Muscle of arm (tissue), 14 donors: Measurements from ENCODE around the gene OR2L3. TPM values are rescaled to one million over a fixed set of nuclear protein-coding genes. Genes with fewer than 3 reads are reported as not detected.
"Not testable (repeated sequence)": the region's sequence is repeated elsewhere in the genome, so short reads cannot be mapped to it uniquely, and the experiment has no call there.

ENCODE experiments used
- DNase-seq: peaks from one replicate; pipeline ENCODE4 v3.0.0-alpha.2; 2013
- long read RNA-seq, 11 donors: transcript quantifications; one replicate each; lab custom pipeline, GENCODE V29; 2026
- polyA plus RNA-seq, 12 donors: library from polyadenylated mRNA; unstranded; fragments of 120-200 nt; gene quantifications; one replicate each; pipeline ENCODE4 v1.2.1, GENCODE V29; 2013; ENCODE audit not compliant: insufficient read length in 12 of 12

Gene OR2L3, protein sequence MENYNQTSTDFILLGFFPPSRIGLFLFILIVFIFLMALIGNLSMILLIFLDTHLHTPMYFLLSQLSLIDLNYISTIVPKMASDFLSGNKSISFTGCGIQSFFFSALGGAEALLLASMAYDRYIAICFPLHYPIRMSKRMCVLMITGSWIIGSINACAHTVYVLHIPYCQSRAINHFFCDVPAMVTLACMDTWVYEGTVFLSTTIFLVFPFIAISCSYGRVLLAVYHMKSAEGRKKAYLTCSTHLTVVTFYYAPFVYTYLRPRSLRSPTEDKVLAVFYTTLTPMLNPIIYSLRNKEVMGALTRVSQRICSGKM
- not detected for polyA plus RNA-seq
- long read RNA-seq, donor 1 = 0 reads
- long read RNA-seq, donor 2 = 0 reads
- long read RNA-seq, donor 3 = 0 reads
- long read RNA-seq, donor 4 = 0 reads
- long read RNA-seq, donor 5 = 0 reads
- long read RNA-seq, donor 6 = 0 reads
- long read RNA-seq, donor 7 = 0 reads
- long read RNA-seq, donor 8 = 0 reads
- long read RNA-seq, donor 9 = 0 reads
- long read RNA-seq, donor 10 = 0 reads
- long read RNA-seq, donor 11 = 0 reads

DNA sequence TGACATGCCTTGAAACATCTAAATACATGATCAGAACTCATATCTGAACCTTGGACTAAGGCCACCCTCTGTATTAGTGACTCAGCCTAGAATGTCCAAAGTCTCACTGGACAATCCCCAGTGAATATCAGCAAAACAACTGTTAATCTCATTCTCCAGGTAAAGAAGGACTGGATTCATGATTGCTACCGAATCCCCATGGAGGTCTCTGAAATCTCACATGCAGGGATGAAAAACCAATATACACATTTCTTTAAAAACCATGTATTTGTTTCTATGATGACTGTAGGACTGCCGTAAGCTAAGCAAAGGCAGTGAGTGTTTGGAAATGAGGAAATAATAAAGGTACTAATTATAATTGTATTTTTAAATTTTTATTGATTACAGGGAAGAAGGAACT is at the start of gene OR2L3:
OR2L3 (plus strand) TSS at position 301 of the 400 bp plus-strand sequence. CDS start 13,846 bp downstream, outside the sequence.
- no peak for DNase-seq

DNA sequence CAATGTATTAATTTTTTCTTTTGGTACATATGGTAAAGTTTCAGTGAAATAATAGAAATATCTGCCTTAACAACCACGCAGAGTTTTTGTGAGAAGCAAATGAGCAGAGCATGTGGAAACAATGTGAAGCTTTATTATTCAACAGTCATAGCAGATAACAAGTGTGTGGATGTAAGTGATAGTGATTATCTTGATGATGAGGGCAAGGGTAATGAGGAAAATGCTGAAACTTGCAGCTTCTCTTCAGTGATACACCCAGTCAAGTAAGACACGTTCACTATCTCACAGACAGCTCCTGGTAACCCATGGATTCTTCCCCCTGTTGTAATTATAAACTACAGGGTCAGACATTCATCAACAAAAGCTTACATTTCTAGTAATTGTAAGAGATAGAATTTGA is 47.8 kb upstream of the OR2L3 start:
- DNase-seq = no peak

DNA sequence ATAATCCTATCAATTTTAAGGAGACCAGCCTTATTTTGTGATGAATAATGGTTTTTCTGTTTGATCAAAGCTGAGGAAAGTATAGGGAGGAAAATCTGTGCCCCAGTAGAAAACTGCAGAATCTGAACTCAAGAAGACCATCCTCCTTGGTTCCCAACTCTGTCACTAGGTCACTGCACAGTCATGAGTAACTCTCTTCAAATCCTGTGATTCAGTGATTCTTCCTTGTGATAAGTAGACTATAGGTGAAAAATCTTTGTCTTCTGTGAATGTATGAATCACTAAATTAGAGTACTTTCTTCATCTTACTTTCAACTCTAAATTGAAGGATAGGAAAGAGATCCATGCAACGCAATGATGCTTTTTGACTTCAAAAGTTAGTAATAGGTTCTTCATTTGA is 46.5 kb upstream of the OR2L3 start:
- DNase-seq = no peak

DNA sequence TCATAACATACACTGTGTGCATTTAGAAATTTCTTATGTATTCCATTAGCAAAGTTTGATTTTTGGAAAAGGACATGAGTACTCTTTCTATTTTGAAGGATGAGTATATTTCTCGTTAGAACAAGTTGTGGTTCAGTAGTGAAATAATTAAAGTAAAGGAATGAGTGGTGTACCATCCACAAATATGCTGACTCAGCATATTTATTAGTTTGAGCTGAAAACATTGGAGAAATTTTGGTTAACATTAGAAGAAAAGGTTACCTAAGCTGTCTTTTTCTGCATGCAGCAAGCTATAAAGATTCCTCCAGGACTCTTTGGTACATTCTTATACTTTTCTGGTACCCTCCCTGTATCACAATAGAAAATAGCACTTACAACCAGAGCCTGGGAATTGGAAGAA is 38.9 kb upstream of the OR2L3 start:
- no peak for DNase-seq

DNA sequence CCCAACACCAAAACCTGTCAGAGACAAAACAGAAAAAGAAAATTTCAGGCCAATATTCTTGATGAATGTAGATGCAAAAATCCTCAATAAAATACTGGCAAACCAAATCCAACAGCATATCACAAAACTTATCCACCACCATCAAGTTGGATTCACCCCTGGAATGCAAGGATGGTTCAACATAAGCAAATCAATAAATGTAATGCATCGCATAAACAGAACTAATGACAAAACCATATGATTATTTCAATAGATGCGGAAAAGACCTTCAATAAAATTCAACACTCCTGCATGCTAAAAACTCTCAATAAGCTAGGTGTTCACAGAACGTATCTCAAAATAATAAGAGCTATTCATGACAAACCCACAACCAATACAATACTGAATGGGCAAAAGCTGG is 37.0 kb upstream of the OR2L3 start:
- DNase-seq = no peak

DNA sequence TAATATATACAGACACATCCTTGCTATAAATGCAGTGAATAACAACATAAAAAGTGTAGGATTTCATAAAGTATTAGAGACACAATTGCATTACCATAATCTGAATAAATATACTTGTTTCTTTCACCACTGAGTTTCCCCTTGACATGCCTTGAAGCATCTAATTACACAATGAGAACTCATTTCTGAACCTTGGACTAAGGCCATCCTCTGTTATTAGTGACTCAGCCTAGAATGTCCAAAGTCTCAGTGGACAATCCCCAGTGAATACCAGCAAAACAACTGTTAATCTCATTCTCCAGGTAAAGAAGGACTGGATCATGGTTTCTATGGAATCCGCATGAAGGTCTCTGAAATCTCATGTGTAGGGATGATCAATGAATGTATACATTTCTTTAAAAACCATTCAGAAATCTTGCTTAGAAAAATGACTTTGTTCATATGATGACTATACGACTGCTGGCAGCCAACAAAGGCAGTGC is 33.4 kb upstream of the OR2L3 start, which contains the start of gene OR2L5:
OR2L5 (plus strand) TSS at position 432 of the 482 bp plus-strand sequence. CDS start 8,288 bp downstream, outside the sequence.
- DNase-seq = no peak

DNA sequence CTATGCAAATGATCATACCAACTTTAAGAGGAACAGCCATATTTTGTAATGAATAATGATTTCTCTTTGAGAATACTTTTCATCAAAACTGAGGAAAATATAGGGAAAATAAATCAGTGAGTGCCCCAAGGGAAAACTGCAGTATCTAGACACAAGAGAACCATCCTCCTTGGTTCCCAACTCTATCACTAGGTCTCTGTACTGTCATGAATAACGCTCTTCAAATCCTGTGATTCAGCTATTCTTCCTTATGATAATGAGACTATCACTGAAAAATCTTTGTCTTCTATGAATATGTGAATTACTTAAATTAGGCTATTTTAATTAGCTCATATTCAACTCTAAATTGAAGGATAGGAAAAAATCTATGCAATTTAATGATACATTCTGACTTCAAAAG is 30.8 kb upstream of the OR2L3 start:
- DNase-seq = no peak

DNA sequence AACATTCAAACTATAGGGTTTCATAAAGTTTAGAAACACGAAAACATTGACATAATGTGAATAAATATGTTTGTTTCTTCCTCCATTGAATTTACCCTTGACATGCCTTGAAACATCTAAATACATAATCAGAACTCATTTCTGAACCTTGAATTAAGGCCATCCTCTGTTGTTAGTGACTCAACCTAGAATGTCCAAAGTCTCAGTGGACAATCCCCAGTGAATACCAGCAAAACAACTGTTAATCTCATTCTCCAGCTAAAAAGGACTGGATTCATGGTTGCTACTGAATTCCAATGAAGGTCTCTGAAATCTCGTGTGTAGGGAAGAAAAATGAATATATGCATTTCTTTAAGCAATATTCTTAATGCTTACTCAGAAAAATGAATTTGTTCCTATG is 16.9 kb upstream of the OR2L3 start, which contains the start of gene OR2L2:
OR2L2 (plus strand) TSS at position 301 of the 400 bp plus-strand sequence. CDS start 8,198 bp downstream, outside the sequence.
- DNase-seq = no peak

DNA sequence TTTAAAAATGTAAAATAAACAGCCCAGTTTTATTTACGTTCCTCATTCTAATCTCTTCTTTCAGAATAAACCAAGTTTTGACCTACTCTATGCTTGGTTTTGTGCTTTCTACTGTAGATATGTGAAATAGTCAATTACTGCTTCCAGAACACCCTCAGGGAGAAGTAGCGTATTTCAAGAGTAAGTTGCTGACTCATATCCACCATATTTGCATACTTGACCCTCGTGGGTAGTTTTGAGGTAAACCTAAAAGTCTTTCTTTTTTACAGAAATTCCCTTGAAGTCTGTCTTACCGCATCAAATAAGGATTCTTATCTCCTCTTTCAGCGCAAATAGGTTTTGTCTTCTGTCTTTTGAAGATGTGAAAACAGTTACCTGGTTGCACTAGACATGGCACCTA is 1.4 kb upstream of the OR2L3 start:
- no peak for DNase-seq

DNA sequence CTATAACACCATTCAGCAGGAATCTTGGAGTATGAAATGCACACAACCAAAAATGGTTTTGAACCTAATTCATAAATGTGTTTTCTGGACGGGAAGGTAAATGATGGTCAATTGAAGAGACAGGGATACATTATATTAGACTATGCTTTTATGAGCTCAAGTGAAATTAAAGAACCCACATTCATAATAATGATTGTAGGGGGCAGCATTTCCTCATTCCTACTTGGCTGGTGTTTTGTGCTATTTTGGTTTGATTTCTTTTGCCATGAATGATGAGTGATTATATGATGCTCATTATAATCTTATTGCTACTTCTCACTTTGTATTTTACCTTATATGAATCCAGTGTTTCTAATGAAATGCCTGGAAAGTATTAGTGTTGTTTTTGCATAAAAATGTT is 372 bp downstream of the OR2L3 start:
- DNase-seq = no peak

DNA sequence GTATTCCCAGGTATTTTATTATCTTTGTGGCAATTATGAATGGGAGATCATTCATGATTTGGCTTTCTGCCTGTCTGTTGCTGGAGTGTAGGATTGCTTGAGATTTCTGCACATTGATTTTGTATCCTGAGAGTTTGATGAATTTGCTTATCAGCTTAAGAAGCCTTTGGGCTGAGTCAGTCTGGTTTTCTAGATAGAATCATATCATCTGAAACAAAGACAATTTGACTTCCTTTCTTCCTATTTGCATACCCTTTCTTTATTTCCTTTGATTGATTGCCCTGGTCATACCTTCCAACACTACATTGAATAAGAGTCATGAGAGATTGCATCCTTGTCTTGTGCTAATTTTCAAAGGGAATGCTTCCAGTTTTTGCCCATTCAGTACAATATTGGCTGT is 8.0 kb downstream of the OR2L3 start:
- DNase-seq = no peak

DNA sequence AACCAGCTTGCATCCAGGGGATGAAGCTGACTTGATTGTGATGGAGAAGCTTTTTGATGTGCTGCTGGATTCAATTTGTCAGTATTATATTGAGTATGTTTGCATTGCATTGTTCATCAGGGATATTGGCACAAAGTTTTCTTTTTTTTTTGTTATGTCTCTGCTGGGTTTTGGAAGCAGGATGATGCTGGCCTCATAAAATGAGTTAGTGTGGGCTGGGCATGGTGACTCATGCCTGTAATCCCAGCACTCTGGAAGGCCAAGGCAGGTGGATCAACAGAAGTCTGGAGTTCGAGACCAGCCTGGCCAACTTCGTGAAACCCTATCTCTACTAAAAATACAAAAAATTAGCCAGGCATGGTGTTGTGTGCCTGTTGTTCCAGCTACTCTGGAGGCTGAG is 8.6 kb downstream of the OR2L3 start:
- DNase-seq = no peak

DNA sequence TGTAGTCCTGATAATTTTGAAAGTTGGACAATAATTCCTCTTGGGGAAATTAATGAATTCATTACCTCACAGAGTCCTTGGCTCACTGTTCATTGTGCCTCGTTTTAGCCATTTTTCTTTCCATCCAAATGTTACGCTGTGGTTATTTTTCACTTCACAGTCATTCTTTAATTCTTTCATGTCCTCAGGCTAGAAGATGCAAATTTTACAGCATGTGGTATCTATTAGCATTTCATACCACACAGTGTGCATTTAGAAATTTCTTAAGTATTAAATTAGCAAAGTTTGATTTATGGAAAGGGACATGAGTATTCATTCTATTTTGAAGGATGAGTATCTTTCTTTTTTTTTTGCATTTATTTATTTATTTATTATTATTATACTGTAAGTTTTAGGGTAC is 18.4 kb downstream of the OR2L3 start:
- no peak for DNase-seq

DNA sequence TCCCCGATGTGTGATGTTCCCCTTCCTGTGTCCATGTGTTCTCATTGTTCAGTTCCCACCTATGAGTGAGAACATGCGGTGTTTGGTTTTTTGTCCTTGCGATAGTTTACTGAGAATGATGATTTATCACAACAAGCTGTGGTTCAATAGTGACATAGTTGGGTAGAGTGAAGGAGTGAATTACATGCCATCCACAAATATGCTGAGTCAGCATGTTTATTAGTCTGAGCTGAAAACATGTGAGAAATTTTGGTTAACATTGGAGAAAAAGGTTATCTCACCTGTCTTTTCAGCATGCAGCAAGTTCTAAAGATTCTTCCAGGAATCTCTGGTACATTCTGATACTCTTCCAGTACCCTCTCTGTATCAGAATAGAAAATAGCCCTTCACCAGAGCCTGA is 19.0 kb downstream of the OR2L3 start:
- DNase-seq = no peak

DNA sequence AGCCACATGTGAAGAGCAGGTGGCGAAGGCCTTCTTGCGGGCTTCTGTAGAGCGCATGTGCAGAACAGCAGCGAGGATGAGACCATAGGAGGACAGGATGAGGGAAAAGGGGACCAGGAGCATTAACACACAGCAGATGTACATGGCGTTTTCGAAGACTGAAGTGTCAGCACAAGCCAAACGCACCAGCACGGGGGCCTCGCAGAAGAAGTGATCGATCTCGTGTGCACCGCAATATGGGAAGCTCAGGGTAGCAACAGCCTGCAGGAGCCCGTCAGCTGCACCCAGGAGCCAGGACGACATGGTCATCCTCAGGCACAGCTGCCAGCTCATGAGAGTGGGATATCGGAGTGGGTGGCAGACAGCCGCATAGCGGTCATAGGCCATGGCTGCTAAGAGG is 37.2 kb downstream of the OR2L3 start:
- not testable (repeated sequence) for DNase-seq

DNA sequence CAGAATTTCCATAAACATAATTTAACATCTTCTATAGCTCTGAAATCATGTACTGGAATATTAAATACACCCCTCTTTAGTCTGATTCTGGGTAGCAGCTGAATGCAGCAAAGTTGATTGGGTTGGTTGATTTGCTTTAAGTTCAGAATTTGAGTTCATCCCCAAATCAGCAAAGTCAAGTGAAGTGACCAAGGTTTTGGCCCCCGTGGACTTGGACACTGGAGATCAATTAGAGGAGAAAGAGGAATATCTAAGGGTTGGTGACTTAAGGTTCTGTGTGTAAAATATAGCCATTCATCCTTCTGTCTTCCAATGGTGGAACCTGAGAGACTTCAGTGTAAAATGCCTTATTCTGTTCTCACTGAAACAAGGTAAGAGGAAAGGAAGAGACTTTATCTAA is 48.2 kb downstream of the OR2L3 start, which contains the start of gene OR2L13:
OR2L13 (plus strand) TSS at position 301 of the 400 bp plus-strand sequence. CDS start 4,192 bp downstream, outside the sequence.
- DNase-seq = no peak

DNA sequence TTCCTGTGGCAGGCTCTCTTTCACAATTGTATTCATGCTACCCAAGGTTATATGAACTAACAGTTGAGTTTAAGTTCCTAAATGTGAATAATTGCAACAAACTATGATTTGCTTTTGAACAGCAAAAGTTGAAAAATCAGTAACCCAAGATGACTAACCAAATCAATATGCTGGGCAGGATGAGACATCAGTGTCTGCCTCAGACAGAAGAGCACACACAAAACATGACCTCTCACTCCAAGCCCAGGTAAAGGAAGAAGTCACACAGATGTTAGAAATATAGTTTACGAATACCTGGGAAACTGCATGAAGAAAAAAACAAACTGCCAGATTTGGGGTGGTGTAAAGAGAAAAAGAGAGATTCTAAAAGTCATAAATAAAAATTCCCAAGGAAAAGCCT is 51.9 kb downstream of the OR2L3 start:
- DNase-seq = no peak

DNA sequence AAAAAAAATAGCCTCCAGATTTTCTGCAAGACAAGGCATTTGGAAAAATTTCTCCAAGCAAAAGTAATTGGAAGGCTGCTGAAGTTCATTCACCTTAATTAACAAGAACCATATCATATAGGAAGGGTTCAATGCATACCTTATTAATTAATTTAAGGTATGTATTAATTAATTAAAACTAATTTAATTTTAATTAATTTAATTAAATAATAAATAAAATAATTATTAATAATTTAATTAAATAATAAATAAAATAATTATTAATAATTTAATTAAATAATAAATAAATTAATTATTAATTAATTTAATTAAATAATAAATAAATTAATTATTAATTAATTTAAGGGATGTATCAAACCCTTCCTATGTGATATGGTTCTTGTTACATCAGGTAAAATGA is 56.2 kb downstream of the OR2L3 start:
- no peak for DNase-seq

DNA sequence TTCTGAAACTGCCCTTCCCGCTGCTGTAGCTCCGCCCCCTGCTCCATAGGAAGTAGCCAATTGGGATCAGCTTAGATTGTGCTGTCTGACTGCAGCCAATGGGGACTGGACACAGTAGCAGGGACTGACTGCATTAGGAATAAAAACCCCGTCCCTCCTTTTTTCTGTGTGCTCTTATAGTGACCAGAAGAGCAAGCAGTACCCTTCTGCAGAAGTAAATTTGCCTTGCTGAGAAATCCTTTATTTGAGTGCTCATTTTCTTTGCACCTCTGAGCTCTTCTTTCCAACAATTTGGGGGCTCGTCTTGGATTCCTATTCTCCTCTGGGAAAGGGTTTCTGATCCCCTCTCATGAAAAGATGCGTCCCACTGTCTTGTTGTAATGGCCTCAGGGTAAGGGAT is 64.5 kb downstream of the OR2L3 start:
- DNase-seq = no peak
